ENCODE measurements around the gene CNIH3.

- TF ChIP-seq CTCF (IDR thresholded peaks at IDR 0.05) (no peak), POLR2A (IDR thresholded peaks at IDR 0.05) (no peak)
These were observed 52.9 kb downstream of the CNIH3 start for GRCh38 chr1:224668984-224669383.
